Stomach smooth muscle (tissue), 2 donors: Measurements from ENCODE around the gene GRHL1.
A peak's percentile ranks its signal among the peaks of the same experiment; 100 is the strongest.

ENCODE experiments used
- H3K27ac ChIP-seq: one replicate; pipeline ENCODE4 v1.7.0; 2013; ENCODE audit warnings: mild to moderate bottlenecking, low read length, inconsistent platforms
- H3K27me3 ChIP-seq, 2 donors: one replicate each; pipeline ENCODE4 v1.7.0; 2013; ENCODE audit warnings: low read length in 2 of 2; ENCODE audit not compliant: insufficient read depth in 2 of 2, control insufficient read depth in 1 of 2
- H3K36me3 ChIP-seq, 2 donors: one replicate each; pipeline ENCODE4 v1.7.0; 2013; ENCODE audit warnings: low read length in 2 of 2; ENCODE audit not compliant: control insufficient read depth in 2 of 2, insufficient read depth in 2 of 2
- H3K4me1 ChIP-seq: one replicate; pipeline ENCODE4 v1.7.0; 2013; ENCODE audit warnings: low read length; ENCODE audit not compliant: control insufficient read depth, insufficient read depth
- H3K4me3 ChIP-seq, 2 donors: one replicate each; pipeline ENCODE4 v1.7.0; 2013; ENCODE audit warnings: low read length in 2 of 2
- H3K9ac ChIP-seq, 2 donors: one replicate each; pipeline ENCODE4 v1.7.0; 2013; ENCODE audit warnings: low read length in 2 of 2, mild to moderate bottlenecking in 1 of 2
- H3K9me3 ChIP-seq, 2 donors: one replicate each; pipeline ENCODE4 v1.7.0; 2013; ENCODE audit warnings: low read length in 2 of 2; ENCODE audit not compliant: control insufficient read depth in 2 of 2
- donor health status: healthy.
- donor health status: Pancreatic carcinoma.

GRHL1 gene

DNA sequence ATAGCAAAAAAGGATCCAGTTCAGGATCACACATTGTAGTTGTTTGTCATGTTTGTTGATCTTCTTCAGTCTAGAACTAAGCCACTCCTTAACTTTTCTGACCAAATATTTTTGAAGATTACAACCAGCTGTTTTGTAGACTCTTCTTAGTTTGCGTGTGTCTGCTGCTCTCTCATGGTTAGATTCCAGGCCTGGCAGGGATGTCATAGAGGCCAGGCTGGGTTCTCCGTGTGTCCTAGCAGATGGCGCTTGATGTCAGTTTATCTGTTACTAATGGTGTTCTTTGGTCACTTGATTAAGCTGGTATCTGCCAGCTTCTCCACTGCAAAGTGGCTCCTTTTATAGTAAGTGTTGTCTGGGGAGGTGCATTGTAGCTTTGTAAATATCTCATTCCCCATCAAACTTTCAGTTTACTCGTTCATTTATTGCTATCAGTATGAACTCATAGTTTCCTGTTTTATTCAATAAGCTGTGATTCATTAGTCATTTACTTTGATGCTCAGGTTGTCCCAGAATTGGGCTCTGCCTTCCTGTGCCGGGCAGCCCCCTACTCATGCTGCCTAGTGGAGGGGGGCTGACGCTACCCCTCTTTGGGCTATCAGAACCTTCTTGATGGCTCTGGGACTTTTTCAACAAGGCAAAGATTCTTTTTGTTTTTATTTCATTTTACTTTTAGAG lies 42.1 kb downstream of the GRHL1 start:
- Histone ChIP-seq H3K27ac (peak overlapping the region; percentile 31), H3K9ac (no peak overlapping the region), H3K4me3 (no peak overlapping the region), H3K27me3 (no peaks in the 10 kb centered on the region), H3K9me3 (no peaks in the 10 kb centered on the region), H3K36me3 (no peaks in the 10 kb centered on the region), H3K4me1 (peaks cover 5% of the 10 kb centered on the region)

DNA sequence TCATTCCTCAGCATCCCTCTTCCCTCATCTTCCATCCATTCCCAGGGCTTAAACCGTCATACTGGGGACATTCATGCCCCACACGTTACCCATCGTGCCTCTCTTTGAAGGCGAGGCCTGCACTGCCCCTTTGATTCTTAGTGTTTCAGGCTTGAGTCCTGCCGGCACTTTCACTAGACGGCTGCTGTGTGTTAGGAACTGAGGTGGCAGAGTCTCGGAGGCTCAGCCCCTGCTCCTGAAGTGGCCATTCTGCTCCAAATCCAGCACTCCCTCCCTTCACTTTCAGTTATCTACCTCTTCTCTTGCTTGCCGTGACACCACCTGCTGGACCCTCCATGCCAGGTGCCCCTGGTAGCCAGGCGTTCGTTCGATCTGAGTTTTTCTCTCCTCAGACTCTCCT lies 43.0 kb downstream of the GRHL1 start:
- H3K9ac ChIP-seq: no peak overlapping the region
- H3K4me1 ChIP-seq: peaks cover 5% of the 10 kb centered on the region
- H3K27me3 ChIP-seq: no peaks in the 10 kb centered on the region
- no peak overlapping the region for H3K4me3 ChIP-seq
- H3K9me3 ChIP-seq: no peaks in the 10 kb centered on the region
- no peak overlapping the region for H3K27ac ChIP-seq
- no peaks in the 10 kb centered on the region for H3K36me3 ChIP-seq

GRCh38 chr2:9995059-9995458 lies 43.6 kb downstream of the GRHL1 start:
- H3K4me1 ChIP-seq: peaks cover 5% of the 10 kb centered on the region
- H3K9me3 ChIP-seq: no peaks in the 10 kb centered on the region
- H3K27me3 ChIP-seq: no peaks in the 10 kb centered on the region
- H3K36me3 ChIP-seq: no peaks in the 10 kb centered on the region
- no peak overlapping the region for H3K9ac ChIP-seq
- no peak overlapping the region for H3K4me3 ChIP-seq
- no peak overlapping the region for H3K27ac ChIP-seq

- Histone ChIP-seq H3K36me3 (no peaks in the 10 kb centered on the region), H3K4me3 (no peak overlapping the region), H3K27me3 (no peaks in the 10 kb centered on the region), H3K4me1 (peaks cover 4% of the 10 kb centered on the region), H3K9me3 (no peaks in the 10 kb centered on the region), H3K9ac (no peak overlapping the region), H3K27ac (no peak overlapping the region)
Observed at GRCh38 chr2:9996321-9996720, 44.8 kb downstream of the GRHL1 start.

GRCh38 chr2:9997936-9998335 lies 46.4 kb downstream of the GRHL1 start:
- Histone ChIP-seq H3K9me3 (no peaks in the 10 kb centered on the region), H3K9ac (no peak overlapping the region), H3K4me3 (no peak overlapping the region), H3K36me3 (no peaks in the 10 kb centered on the region), H3K27ac (no peak overlapping the region), H3K4me1 (no peaks in the 10 kb centered on the region), H3K27me3 (no peaks in the 10 kb centered on the region)

- Histone ChIP-seq H3K9ac (no peak overlapping the region), H3K4me1 (no peaks in the 10 kb centered on the region), H3K4me3 (no peak overlapping the region), H3K27ac (no peak overlapping the region), H3K36me3 (no peaks in the 10 kb centered on the region), H3K9me3 (no peaks in the 10 kb centered on the region), H3K27me3 (no peaks in the 10 kb centered on the region)
Observed at GRCh38 chr2:9998916-9999654, 47.6 kb downstream of the GRHL1 start.

GRCh38 chr2:9999693-10000092 lies 48.2 kb downstream of the GRHL1 start:
- Histone ChIP-seq H3K27ac (no peak overlapping the region), H3K27me3 (no peaks in the 10 kb centered on the region), H3K4me3 (no peak overlapping the region), H3K4me1 (peaks cover 2% of the 10 kb centered on the region), H3K9me3 (no peaks in the 10 kb centered on the region), H3K36me3 (no peaks in the 10 kb centered on the region), H3K9ac (no peak overlapping the region)

DNA sequence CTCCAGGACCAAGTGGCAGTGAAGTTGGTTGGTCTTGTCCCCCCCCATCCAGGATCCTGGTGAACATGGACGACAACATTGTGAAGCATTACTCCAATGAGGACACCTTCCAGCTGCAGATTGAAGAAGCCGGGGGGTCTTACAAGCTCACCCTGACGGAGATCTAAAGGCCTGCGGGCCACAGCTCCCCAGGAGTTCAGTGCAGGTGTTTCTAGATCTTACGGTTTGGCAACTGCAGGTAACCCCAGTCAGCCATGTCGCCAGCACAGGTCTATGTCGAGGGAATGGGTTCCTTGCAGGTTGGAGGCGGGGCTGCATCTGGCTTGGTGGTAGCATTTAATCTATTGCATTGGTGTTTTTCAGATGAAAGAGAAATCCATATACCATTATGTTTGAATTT lies 49.0 kb downstream of the GRHL1 start:
- Histone ChIP-seq H3K27me3 (no peaks in the 10 kb centered on the region), H3K9ac (no peak overlapping the region), H3K4me1 (peaks cover 2% of the 10 kb centered on the region), H3K27ac (no peak overlapping the region), H3K9me3 (no peaks in the 10 kb centered on the region), H3K36me3 (no peaks in the 10 kb centered on the region), H3K4me3 (no peak overlapping the region)

DNA sequence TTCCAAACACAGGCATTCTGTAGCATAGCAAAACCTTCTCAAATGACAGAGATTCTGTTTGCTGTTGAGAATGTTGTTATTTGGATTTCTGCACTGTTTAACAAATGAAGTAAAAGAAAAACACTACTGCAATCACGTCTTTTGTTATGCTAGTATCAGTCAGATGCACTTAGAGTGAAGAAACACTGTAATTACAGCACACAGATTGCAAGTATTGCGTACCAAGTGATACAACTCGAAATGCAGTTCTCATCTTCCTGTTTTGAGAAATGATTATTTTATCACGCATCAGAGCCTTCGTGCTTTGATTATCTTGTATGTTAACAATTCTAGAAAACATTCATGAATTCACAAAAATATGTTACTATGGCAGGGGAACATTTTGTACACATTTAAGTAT lies 50.1 kb downstream of the GRHL1 start:
- Histone ChIP-seq H3K9me3 (no peaks in the 10 kb centered on the region), H3K4me1 (peaks cover 3% of the 10 kb centered on the region), H3K27ac (no peak overlapping the region), H3K4me3 (no peak overlapping the region), H3K27me3 (no peaks in the 10 kb centered on the region), H3K36me3 (no peaks in the 10 kb centered on the region), H3K9ac (no peak overlapping the region)

- H3K4me1 ChIP-seq: peaks cover 8% of the 10 kb centered on the region
- H3K36me3 ChIP-seq: no peaks in the 10 kb centered on the region
- no peaks in the 10 kb centered on the region for H3K9me3 ChIP-seq
- no peak overlapping the region for H3K27ac ChIP-seq
- no peaks in the 10 kb centered on the region for H3K27me3 ChIP-seq
- no peak overlapping the region for H3K4me3 ChIP-seq
- no peak overlapping the region for H3K9ac ChIP-seq
Observed at GRCh38 chr2:10002109-10002508, 50.6 kb downstream of the GRHL1 start.

GRCh38 chr2:10002681-10003080 lies 51.2 kb downstream of the GRHL1 start:
- Histone ChIP-seq H3K4me3 (no peak overlapping the region), H3K9me3 (no peaks in the 10 kb centered on the region), H3K27ac (no peak overlapping the region), H3K27me3 (no peaks in the 10 kb centered on the region), H3K36me3 (no peaks in the 10 kb centered on the region), H3K9ac (no peak overlapping the region), H3K4me1 (peaks cover 12% of the 10 kb centered on the region)
